ENCODE results near the gene PKP4.

PKP4 gene

GRCh38 chr2:158546412-158547144 lies 89.8 kb downstream of the PKP4 start:
- DNase-seq (ENCODE audit: low spot score): no peak

- DNase-seq (ENCODE audit: low spot score): no peak
Measured at GRCh38 chr2:158553257-158553656, 96.5 kb downstream of the PKP4 start.

- no peak for DNase-seq (ENCODE audit: low spot score)
Measured at GRCh38 chr2:158554996-158555395, 98.2 kb downstream of the PKP4 start.

GRCh38 chr2:158556124-158556523 lies 99.4 kb downstream of the PKP4 start:
- DNase-seq (ENCODE audit: low spot score): no peak

GRCh38 chr2:158557752-158558151 lies 101.0 kb downstream of the PKP4 start:
- no peak for DNase-seq (ENCODE audit: low spot score)

GRCh38 chr2:158559252-158559651 lies 102.5 kb downstream of the PKP4 start:
- no peak for DNase-seq (ENCODE audit: low spot score)

- no peak for DNase-seq (ENCODE audit: low spot score)
Measured at GRCh38 chr2:158560259-158560658, 103.5 kb downstream of the PKP4 start.

- no peak for DNase-seq (ENCODE audit: low spot score)
Measured at GRCh38 chr2:158561054-158561453, 104.3 kb downstream of the PKP4 start.

- no peak for DNase-seq (ENCODE audit: low spot score)
Measured at GRCh38 chr2:158567208-158567607, 110.5 kb downstream of the PKP4 start.

GRCh38 chr2:158569284-158569683 lies 112.5 kb downstream of the PKP4 start:
- DNase-seq (ENCODE audit: low spot score): no peak

- DNase-seq (ENCODE audit: low spot score): no peak
Measured at GRCh38 chr2:158570869-158571268, 114.1 kb downstream of the PKP4 start.

GRCh38 chr2:158573739-158574138 lies 117.0 kb downstream of the PKP4 start:
- no peak for DNase-seq (ENCODE audit: low spot score)

GRCh38 chr2:158575051-158575635 lies 118.4 kb downstream of the PKP4 start:
- DNase-seq (ENCODE audit: low spot score): no peak

GRCh38 chr2:158577141-158577540 lies 120.4 kb downstream of the PKP4 start:
- no peak for DNase-seq (ENCODE audit: low spot score)

- no peak for DNase-seq (ENCODE audit: low spot score)
Measured at GRCh38 chr2:158578703-158579330, 122.1 kb downstream of the PKP4 start.

- no peak for DNase-seq (ENCODE audit: low spot score)
Measured at GRCh38 chr2:158579928-158580327, 123.2 kb downstream of the PKP4 start.

- no peak for DNase-seq (ENCODE audit: low spot score)
Measured at GRCh38 chr2:158580760-158581159, 124.0 kb downstream of the PKP4 start.

GRCh38 chr2:158582670-158583069 lies 125.9 kb downstream of the PKP4 start:
- DNase-seq (ENCODE audit: low spot score): no peak

GRCh38 chr2:158583923-158584322 lies 127.2 kb downstream of the PKP4 start:
- no peak for DNase-seq (ENCODE audit: low spot score)

GRCh38 chr2:158586491-158586890 lies 129.7 kb downstream of the PKP4 start:
- DNase-seq (ENCODE audit: low spot score): no peak

GRCh38 chr2:158589303-158589702 lies 132.6 kb downstream of the PKP4 start:
- DNase-seq (ENCODE audit: low spot score): no peak

- no peak for DNase-seq (ENCODE audit: low spot score)
Measured at GRCh38 chr2:158598862-158599517, 142.2 kb downstream of the PKP4 start.

GRCh38 chr2:158599609-158600008 lies 142.9 kb downstream of the PKP4 start:
- DNase-seq (ENCODE audit: low spot score): no peak

All from CD4-positive, alpha-beta T cell treated with Interleukin-2 at 100 ng/mL for 4 hours (primary cell).